OCI-M1 (cell line): ENCODE results near the gene FGF10.

Experiments
- DNase-seq: peaks from one replicate; lab custom pipeline; 2025; lab: John Stamatoyannopoulos, UW

The FGF10 gene

DNA sequence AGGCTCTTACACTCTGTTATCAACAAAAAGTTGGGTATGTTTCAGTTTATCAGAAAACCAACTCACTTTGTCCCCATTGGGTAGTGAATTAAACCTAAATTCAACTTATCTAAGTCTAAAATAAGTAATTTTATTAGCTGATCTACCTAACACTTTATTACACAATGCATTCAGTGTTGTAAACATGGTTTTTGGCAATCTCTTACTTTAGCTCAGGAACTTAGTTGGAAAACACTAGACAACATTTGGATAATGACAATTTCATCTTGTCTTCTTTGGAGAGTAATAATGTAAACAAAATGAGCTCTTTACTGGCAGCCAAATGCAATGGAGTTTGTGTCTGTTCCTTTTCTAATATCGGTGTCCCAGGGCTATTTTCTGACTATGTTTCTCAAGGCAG lies 33.0 kb downstream of the FGF10 start:
- DNase-seq = no peak

DNA sequence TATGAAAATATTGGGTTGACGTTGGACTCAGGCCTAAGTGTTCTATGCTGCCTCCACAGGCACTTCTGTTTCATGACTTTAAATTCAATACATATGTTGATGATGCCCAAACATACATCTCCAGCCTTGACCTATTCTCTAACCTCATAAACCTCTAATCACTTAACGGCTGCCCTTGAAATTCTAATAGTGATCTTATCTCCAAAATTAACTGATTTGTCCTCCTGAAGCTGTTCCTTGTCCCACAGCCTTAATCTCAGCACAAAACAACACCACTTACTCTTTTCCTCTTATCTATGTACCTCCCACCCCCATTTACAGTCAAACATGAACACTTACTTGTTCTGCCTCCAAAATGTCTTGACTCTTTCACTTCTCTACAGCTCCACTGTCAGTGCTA lies 43.3 kb downstream of the FGF10 start:
- DNase-seq = peak; percentile 39

DNA sequence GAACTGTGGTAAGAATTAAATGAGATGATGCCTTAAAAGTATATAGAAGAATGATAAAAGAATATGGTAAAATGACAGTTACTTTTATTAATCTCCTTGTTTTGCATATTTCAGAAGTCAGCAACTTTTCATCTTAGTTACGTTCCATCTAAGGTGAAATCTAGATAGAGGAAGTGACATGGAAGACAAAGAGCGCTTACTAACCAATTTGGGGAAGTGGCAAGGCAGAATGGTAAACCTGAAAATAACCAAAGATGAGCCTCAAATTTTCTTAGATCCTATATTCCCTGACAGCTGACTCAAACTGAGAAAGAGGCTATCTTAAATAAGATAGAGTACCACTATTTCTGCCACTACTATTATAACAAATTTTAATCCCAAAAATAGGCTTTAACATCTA lies 52.5 kb downstream of the FGF10 start:
- peak; percentile 37 for DNase-seq

DNA sequence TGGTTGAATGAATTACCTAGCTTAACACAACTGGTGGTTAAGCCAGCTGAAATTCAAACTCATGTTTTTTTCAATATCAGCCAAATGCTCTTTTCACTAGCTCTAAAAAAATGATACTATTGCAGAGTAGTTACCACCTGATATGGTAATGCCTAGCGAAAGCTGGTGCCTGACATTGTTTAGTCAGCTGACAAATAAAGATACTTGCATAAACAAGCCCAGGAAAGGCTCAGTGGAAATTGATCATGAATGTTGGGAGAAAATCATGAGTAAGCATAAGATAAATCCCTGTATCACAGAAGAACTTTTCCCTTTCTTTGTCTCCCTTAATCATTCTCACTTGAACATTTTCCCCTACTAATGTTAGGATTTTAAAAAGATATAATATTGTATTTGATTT lies 54.6 kb downstream of the FGF10 start:
- DNase-seq = no peak

DNA sequence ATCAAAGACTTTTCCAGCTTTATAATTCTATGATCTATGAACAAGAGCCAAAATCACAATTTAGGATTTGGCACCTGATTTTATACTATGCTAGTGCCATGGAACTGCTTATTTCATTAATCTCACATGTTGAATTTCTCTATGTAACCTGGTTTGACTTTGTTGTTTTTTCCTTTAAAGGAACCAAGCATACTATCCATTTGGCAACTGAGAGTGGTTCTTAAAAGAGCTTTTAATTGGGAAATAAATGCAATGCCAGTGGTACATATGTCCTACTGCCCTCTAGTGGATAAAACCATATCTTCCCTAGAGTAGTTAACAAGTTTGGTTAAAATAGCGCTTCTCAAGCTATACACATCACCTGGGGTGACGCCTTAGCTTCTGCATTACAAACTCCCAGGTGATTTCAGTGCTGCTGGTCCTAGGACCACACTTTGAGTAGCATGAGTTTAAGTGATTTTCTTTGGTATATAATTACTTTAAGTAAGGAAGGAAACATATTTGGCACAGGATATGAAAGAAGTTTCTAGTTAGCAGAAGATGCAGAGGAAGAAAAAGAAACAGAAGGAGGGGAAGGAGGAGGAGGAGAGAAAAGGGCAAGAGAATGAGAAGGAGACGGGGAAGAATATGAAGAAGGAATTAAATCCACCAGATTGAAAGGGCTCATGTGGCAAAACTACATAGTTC lies 56.8 kb downstream of the FGF10 start:
- peak; percentile 81 for DNase-seq

DNA sequence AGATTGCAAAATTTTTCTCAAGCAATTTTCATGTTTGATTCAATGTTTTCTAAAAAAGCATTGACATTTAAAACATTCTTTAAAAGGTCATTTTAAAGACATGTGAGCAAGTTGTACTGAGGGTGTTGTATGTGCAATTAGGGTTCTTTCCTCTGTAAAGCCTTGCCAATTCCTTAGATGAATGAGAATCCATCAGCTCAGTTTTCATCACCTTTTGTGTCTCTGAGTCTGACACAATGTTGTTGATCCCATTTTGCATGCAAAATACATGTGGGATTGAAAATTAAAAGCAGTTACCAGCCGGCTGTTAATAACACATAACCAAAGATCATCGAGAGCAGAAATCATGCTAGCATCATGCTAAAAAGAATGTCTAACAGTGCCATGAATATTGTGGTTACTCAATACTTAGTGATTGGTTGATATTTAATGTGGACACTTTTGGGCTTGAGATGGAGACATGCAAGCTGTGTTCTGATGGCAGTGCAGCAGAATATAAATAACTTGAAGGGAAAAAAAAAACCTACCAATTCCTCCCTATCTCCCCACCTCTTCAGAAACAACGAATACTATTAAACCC lies 57.7 kb downstream of the FGF10 start:
- no peak for DNase-seq

DNA sequence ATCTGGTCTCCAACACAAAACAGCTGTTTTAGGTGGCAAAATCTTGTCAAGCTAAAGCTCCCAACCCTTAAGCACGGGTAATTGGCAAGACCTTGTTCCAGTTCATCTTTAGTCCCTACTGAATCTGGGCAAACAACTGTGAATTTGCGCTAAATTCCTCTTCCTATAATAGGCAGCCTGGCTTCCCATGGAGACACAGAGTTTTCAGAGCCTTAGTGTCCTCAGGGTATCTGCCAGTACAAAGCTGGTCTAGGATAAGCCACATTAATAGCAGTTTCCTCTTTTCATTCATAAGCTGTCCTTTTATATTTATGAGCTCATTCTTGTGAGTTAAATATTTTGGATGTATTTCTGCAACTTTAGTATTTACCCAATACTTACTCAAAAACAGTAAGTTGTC lies 59.5 kb downstream of the FGF10 start:
- peak; percentile 37 for DNase-seq

DNA sequence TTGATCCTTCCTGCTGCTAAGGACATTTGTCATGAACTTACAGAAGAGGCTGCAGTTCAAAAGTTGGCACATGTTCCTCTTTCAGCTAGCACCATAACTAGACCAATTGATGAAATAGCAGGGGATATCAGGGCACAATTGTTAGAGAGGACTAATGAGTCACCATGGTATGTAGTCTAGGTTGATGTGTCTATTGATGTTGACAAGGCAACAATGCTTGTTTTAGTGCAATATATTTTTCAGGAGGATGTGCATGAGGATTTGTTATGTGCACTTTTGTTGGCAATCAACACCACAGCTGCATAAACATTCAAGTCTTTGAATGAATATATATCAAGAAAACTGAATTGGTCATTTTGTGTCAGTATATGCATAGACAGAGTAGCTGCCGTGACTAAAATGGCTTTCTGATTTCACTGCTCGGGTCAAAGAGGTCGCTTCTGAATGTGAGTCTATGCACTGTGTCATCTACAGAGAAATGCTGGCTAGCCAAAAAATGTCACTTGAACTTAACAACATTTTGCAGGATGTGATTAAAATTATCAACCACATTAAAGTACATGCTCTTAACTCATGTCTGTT lies 68.0 kb downstream of the FGF10 start:
- DNase-seq = no peak

DNA sequence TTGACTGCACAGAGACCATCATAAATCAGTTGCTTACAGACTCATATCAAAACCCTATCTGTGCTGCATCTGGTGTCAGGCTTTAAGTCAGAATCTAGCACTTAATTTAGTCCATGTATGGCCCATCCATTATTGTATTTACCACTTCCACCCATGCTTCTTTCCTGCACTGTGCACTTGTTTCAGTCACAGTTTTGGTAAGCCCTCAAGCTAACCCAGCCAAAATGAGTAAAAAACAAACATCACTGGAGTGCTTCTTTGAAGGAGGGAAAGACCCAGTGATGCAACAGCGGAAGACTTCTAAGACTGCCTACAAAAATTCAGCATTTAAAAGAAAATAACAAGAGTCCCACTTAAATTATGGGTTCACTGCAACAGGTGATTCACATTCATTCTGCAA lies 69.0 kb downstream of the FGF10 start:
- DNase-seq = no peak

DNA sequence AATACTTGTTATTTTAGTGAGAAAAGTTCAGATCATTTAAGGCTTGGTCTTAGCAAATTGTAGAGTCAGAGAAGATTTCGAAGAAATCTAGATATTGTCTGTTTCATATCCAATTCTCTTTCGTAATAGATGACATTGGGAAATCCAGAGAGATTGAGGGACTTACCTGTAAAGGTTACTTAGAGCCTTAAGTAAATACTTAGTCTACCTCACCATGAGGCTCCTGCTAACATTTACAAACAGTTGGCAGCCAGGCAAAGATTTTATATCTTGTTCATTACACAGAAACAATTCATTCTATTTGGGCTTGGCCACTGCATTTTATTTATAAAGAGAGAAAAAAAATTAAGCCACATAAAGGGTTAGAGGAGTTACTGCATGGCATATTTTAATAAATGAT lies 70.3 kb downstream of the FGF10 start:
- DNase-seq = no peak

DNA sequence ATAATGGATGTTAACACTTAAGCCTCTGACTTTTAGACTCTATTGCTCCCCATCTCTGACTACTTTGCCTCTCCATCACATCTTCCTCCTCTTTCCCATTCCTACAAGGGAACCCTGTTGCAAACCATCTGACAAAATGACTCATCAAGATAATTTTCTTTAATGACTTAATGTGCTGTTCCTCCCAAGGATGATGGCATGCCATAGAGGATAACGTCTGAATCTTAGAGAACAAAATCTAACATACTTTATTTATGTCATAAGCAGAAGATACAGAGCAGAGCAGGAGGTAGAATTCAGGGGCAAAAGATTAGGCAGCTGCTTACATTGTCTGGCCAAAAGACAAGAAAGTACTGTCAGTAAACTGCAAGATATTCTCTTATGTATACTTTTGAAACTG lies 76.8 kb downstream of the FGF10 start:
- DNase-seq = no peak

DNA sequence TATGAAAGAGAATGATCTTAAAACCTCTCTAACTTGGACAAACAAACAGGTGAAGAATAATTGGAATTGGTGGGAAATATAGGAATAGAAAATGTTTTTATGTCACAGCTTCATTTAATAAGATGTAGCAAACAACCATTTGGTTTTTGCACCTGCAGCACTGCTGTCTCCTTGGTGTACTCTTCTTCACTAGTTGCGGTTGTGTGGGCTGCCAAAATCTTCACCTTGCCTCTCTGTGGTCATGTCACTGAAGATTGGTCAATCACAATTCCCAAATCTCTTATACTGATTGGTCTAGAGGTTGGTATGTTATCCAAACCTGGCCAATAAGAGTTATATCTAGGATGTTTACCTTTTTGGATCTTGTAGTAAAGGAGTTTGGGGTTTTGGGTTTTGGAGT lies 88.7 kb downstream of the FGF10 start:
- DNase-seq = no peak

DNA sequence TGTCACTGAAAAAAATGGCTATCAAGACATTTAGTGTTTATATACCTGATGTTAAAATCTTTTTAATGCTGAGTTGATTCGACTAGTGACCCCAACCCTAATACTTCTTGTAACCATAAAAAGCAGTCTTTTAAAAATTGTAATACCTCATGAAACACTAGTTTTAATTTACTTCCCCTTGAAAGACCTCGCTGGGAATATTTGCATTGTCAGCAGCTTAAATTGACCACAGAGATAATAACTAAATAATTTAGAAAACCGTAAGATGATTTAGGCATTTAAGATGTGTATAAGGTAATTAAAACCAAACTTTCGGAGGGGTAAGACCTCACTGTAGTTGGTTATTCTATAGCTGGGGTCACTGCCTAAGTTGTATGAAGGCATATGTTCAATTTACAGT lies 89.8 kb downstream of the FGF10 start:
- no peak for DNase-seq

DNA sequence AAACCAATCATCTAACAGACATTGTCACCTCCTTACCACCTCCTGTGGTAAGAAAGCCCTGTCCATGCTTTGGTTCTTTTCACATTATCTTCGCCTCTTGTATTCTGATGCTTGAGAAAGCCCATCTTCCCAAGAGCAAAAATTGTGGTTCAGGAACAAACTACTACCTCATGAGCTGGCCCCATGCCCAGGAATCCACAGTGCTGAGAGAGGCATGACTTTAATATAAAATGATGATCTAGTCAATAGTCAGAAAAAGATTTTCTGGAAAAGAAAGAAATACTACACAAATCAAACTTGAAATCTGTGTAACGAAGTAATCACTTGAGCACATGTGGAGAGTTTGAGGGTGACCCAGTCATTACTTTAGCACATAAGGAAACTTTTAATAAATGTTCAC lies 94.7 kb downstream of the FGF10 start:
- DNase-seq = peak; percentile 26

DNA sequence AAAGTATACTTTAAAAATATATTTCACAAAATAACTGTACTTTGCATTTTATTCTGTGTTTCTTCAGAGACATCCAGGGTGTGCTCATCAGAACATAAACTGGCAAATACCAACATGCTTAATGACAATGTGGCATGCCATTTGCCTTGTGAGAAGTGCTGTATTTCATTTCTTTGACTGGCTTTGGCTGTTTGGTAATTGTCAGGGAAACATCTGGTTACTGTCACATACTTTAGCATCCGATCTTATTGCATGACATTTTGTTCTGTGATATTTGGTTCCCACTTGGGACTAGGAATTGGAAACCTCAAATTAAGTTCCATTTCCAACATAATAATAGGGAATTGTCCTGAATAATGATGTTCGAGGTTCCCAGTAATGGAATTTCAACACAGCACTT lies 96.5 kb downstream of the FGF10 start:
- DNase-seq = no peak

DNA sequence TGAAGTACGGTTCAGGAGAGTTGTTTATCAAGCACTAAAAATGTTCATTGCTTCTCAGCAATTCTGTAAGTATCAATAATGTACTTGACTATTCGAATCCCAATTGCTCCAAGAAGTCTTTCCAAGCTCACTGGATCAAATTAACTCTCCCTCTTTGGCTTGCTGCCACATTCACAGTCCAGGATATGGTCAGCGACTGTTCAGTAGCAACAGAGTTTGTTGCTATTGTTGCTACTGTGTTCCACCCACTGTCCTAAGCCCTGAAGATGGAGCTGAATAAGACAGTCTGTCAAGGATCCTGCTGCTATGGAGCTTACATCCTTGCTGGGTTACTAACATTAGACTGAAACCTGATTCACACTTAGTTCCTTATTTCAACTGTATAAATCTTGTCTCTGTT lies 110.8 kb downstream of the FGF10 start:
- DNase-seq = no peak

DNA sequence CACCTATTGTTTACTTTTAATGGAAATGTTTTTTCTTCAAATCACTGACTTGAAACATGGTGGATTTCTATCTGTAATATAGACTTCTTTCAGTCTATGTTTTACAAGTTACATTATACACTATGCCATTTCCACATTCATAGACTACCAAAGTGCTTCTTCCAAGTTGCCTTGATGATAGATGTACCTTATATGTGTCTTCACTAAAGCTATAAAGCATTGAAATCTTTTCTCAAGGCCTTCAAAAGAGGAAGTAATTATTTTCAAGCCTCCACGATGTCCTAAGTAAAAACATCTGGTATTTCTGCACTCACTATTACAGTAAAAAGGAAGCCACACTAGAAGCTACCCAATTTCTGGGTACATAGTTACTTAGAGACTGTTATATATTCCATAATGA lies 113.3 kb downstream of the FGF10 start:
- DNase-seq = peak; percentile 65

DNA sequence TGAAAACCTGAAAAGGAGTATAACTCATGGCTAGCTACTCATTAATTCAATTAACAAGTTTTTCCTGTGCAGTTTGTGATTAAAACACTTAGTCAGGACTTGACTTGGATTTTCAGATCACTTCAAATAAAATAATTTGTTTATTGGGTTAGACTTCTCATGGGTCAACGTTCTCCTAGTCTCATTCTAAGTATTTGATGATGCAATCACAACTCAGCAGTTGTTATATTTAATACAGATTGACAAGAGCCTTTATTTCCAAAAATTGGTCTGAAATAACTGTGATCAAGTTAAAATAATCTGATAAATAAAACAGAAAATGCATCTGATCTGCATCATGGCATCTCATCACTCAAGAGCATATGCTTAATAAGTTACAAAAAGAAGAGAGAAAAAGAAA lies 113.9 kb downstream of the FGF10 start:
- DNase-seq = no peak

DNA sequence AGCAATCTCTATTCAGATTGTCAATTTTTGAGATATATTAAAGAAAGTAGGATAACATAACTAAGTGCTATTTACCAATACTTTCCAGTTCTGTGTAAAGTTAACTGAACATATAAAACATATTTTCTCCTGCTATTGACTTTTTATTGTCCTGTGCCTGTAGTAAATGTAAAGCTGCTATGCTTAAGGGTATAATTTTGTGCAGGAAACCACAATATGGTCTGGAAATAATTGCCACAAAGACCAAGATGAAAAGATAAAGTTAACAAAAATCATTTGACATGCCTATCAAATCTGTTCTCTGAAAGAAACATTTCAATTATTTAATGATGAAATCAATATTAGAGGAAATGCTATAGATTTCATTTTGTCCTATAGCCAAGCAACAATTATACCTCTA lies 121.3 kb downstream of the FGF10 start:
- no peak for DNase-seq

DNA sequence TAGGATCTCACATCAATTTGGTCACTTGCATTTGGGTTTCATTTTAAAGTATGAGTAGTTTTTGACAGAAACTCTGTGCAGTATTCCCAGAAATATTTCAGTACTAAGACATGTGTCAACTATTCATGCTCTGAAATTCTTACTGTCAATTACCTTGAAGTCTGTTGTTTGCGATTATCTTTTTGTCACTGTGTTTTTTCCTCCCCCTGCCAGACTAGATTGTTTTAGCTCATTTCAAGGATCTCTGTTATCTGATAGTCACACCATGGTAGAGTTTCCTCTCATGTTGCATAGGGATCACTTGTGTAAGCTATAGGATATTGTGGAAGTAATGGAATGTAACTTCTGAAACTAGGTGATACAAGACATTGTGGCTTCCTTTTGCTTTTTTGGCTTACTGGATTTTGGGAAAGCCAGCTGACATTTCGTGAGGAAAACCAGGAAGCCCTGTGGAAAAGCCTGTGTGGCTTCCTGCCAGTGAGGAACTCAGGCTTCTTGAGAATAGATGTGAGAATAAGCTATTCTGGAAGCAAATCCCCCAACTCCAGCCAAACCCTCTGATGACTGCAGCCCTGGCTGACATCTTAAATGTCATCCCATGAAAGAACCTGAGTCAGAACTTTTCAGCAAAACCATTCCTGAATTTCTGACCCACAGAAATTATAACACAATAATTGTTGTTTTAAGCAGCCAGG lies 122.2 kb downstream of the FGF10 start:
- peak; percentile 31 for DNase-seq

DNA sequence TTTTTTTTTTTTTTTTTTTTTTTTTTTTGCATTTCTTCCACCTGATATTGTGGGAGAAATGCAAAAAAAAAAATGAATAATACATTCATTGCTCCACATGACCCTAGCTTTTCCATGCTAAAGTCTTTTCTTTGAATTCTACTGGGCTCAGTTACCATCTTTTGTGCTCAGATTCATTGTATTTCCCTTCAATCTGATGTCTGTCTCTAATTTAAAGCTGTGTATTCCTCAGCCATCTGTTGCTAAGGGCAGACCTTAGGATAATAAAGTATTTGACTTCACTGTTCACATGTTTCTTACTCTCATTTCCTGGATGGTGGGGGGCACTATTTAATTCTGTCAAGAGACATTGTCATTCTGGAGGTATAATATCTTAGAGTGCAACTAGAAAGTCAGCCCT lies 123.5 kb downstream of the FGF10 start:
- no peak for DNase-seq

DNA sequence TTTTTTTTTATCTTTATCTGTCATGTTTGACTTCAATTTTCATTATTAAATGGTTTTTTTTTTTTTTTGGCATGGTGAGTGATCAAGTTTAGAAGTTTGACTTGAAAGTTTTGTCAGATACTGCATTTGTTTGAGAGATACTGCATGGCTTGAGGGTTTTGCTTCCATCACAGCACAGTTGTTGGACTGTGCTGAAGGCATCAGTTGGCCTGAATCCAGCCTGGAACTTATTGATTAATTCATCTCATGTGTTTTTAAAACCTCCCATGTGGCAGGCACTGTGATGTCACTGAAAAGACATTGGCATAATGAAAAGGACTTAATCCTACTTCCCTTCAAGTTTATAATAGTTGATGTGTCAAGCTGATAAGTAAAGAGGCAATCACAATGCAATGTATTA lies 128.4 kb downstream of the FGF10 start:
- no peak for DNase-seq

DNA sequence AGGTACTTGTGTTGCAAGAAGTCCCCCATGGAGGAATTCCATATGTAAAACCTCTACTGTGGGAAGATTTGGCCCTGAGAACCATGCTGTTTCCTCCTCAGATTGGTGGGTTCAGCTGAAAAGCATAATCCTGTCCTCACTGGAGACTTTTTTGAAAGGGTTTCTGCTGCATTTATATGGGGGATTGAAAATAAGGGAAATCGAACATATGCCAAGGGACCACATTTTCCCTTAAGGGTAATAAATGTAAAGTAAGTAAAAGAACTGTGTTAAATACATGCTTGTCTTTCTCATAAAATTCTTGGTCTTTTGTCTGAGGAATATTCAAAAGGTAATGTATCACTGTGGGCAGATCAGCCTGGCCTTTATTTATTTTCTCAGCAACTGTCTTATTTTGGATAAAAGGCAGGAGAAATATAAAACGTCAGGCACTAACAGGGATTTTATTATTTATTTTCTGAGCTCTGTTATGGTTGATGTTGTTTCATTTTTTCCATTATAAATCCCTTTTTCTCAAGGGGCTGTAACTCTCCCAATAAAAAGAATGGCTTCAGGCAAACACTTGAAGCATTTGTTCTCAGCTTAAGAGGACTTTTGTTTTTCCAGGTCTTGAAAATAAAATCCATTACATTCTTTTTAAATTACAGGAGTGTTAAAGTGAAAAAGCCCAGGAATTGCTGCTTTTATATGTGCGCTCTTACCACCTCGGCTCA lies 131.4 kb downstream of the FGF10 start:
- no peak for DNase-seq
